Nephron (organoid): ENCODE data around the gene CCDC9.

Experiments
- H3K27ac Mint-ChIP-seq, 3 experiments: 2 replicates each; pipeline ENCODE4 v1.8.0; 2020; ENCODE audit warnings: mixed read lengths in 3 of 3, mild to moderate bottlenecking in 2 of 3, moderate library complexity in 1 of 3
- H3K27me3 Mint-ChIP-seq: 2 replicates; pipeline ENCODE4 v1.8.0; 2021; ENCODE audit warnings: low read depth, mild to moderate bottlenecking, moderate library complexity, mixed read lengths
- H3K36me3 Mint-ChIP-seq: 2 replicates; pipeline ENCODE4 v1.8.0; 2020; ENCODE audit warnings: low read depth, mixed read lengths
- H3K4me1 Mint-ChIP-seq: 2 replicates; pipeline ENCODE4 v1.8.0; 2020; ENCODE audit warnings: mixed read lengths
- H3K4me3 Mint-ChIP-seq, 3 experiments: 2 replicates each; pipeline ENCODE4 v1.8.0; 2020; ENCODE audit warnings: mild to moderate bottlenecking in 3 of 3, mixed read lengths in 3 of 3, moderate library complexity in 2 of 3
- H3K9me3 Mint-ChIP-seq: 2 replicates; pipeline ENCODE4 v1.8.0; 2020; ENCODE audit warnings: mixed read lengths
- TF ChIP-seq, protein P1 (sequence below), 3 experiments: fragments of 200-600 bp; sonication (generic); IDR thresholded peaks; one replicate each; pipeline ENCODE4 v1.5.0; 2021; ENCODE audit warnings: antibody characterized with exemption in 3 of 3; ENCODE audit not compliant: unreplicated experiment in 3 of 3

The CCDC9 gene

DNA sequence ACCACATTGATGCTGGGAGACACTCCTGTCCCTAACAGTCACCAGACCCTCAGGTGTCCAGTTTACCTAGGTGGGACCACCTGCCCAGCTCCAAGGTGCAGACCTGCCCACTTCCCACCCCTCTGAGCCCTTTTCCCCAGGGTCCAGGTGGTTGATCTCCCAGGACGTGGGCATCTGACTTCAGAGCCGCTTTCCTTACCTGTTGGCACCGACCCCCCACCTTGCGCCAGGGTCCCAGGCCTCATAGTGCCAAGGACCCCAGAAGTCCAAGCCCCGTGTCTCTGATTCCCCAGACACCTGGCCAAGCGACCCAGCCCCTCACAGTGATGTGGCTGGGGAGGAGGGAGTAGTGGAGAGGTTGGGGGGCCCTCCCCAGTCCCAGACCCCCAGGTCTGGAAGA, 15.8 kb upstream of the CCDC9 start:
- Mint-ChIP-seq H3K4me3 (peak overlapping the region; percentile 53 to 67 (median 66)), H3K27ac (no peak overlapping the region), H3K9me3 (no peaks in the 10 kb centered on the region), H3K4me1 (peaks cover 12% of the 10 kb centered on the region), H3K27me3 (peaks cover 26% of the 10 kb centered on the region), H3K36me3 (no peaks in the 10 kb centered on the region)
- TF ChIP-seq, protein P1, sequence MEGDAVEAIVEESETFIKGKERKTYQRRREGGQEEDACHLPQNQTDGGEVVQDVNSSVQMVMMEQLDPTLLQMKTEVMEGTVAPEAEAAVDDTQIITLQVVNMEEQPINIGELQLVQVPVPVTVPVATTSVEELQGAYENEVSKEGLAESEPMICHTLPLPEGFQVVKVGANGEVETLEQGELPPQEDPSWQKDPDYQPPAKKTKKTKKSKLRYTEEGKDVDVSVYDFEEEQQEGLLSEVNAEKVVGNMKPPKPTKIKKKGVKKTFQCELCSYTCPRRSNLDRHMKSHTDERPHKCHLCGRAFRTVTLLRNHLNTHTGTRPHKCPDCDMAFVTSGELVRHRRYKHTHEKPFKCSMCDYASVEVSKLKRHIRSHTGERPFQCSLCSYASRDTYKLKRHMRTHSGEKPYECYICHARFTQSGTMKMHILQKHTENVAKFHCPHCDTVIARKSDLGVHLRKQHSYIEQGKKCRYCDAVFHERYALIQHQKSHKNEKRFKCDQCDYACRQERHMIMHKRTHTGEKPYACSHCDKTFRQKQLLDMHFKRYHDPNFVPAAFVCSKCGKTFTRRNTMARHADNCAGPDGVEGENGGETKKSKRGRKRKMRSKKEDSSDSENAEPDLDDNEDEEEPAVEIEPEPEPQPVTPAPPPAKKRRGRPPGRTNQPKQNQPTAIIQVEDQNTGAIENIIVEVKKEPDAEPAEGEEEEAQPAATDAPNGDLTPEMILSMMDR (IDR thresholded peaks at IDR 0.05; ENCODE audit: unreplicated experiment in 3 of 3) = no peak

DNA sequence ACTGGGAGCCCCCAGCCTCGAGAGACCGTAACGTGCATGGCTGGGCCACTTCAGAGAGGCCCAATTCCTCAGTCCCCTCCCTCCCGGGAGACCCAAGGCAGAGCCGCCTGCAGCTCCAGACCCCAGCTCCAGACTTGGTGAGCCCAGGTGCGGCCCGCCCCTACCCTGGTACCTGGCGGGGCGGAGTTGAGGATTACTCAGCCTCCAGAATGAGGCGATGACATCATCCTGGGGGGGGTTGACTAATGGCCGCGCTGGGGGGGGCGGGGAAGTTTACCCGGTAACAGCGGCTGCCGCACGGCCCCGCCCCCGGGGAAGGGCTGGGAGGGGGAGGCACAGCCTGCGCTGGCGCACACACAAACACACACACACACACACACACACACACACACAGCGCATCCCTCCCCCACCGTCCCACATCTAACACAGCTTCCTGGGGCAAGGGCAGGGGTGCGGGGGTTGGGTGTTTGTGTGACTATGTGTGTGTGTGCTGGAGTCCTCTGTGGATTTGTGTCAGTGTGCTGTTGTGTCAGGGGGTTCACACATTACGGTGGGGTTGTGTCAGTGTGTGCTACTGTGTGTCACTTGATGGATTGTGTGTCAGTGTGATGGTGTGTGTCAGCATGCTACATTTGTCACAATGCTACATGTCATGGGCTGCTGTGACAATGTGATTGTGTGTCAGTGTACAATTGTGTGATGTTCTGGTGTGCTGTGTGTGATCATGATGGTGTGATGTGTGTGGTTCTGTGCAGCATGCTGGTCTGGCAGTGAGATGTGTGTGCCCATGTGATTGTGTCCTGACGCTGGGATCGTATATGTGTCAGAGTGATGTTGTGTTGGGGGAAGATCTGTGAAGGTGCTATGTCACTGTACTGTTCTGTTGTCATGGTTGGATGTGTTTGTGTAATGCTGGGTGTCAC, 15.1 kb upstream of the CCDC9 start:
- H3K36me3 Mint-ChIP-seq = no peaks in the 10 kb centered on the region
- H3K4me3 Mint-ChIP-seq = peak overlapping the region in 1 of 3 experiments; percentile 53
- no peaks in the 10 kb centered on the region for H3K9me3 Mint-ChIP-seq
- TF ChIP-seq, protein P1 (IDR thresholded peaks at IDR 0.05; ENCODE audit: unreplicated experiment in 3 of 3) = no peak
- H3K4me1 Mint-ChIP-seq = peaks cover 12% of the 10 kb centered on the region
- peaks cover 23% of the 10 kb centered on the region for H3K27me3 Mint-ChIP-seq
- H3K27ac Mint-ChIP-seq = no peak overlapping the region

DNA sequence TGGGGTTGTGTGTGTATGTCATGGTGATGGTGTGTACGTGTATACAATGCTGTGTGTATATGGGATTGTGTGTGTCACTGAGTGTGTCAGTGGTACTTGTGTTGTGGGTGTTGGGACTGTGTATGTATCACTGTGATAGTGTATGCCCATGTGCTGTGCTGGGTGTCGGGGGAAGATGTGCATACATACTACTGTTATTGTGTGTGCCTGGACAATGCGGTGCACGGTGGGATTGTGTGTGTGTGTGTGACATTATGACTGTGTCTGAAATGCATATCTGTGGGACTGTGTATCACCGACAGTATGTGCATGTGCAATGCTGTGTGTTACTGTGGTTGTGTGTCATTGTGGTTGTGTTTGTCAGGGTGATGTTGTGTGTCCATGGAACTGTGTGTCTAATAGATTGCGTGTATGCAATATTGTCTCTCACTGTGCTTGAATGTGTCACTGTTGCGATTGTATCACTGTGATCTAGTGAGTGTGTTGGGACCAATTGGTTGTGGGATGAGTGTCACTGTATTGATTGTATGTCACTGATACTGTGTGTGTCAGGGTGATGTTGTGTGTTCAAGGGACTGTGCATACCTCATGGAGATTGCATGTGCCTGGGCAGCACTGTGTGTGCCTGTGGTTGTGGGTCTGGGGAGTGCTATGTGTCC, 14.3 kb upstream of the CCDC9 start:
- Mint-ChIP-seq H3K9me3 (no peaks in the 10 kb centered on the region), H3K4me1 (peaks cover 12% of the 10 kb centered on the region), H3K27ac (no peak overlapping the region), H3K36me3 (no peaks in the 10 kb centered on the region), H3K4me3 (no peak overlapping the region), H3K27me3 (peaks cover 22% of the 10 kb centered on the region)
- TF ChIP-seq, protein P1 (IDR thresholded peaks at IDR 0.05; ENCODE audit: unreplicated experiment in 3 of 3) = no peak

DNA sequence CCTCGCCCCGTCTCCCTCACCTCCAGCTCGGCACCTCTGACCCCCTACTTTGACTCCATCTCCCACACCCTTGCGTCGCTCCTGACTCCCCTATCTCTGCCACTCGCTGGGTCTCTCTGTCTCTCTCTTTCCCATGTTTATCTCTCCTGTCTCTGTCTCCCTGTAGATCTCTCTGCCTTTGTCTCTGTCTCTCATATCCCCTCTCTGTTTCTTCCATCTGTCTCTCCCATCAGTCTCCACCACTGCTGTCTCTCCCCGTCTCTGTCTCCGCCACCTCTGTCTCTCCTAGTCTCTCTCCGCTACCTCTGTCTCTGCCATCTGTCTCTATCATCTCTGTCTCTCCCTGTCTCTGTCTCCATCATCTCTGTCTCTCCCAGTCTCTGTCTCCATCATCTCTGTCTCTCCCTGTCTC, 13.0 kb upstream of the CCDC9 start:
- TF ChIP-seq, protein P1 (IDR thresholded peaks at IDR 0.05; ENCODE audit: unreplicated experiment in 3 of 3) = no peak
- H3K4me1 Mint-ChIP-seq = peaks cover 17% of the 10 kb centered on the region
- peaks cover 28% of the 10 kb centered on the region for H3K27me3 Mint-ChIP-seq
- H3K36me3 Mint-ChIP-seq = no peaks in the 10 kb centered on the region
- peak overlapping the region; percentile 73 to 83 (median 75) for H3K4me3 Mint-ChIP-seq
- H3K27ac Mint-ChIP-seq = peak overlapping the region; percentile 19 to 76 (median 21)
- no peaks in the 10 kb centered on the region for H3K9me3 Mint-ChIP-seq

DNA sequence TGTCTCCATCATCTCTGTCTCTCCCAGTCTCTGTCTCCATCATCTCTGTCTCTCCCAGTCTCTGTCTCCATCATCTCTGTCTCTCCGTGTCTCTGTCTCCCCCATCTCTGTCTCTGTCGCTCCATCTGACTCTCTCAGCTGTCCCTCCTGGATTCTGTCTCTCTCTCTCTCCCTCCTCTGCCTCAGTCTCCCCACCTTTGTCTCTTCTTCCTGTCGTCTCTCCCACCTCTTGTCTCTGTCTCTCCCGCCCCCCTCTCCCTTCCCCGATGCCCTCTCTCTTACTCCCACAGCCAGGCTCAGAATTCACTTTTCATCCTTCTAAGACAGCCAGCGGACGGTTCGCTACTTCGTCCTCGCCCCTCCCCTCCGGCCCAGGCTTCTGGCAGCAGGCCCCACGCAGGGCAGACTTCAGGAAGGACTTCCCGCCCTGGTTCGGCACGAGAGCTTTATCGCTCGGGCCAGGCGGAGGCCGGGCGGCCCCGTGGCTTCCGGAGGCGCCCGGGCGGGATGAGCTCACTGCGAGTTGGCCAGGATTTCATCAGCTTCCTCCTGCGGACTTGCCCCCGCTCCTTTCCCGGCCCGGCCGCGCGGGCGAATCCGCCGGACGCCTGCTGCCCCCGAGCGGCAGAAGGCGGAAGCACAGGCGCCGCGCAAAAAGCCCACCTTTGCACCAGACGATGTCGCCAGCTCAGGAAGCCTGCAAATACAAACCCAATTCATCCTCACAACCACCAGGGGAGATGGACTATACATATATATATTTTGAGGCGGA, 12.4 kb upstream of the CCDC9 start:
- peak overlapping the region; percentile 73 to 83 (median 75) for H3K4me3 Mint-ChIP-seq

More for the DNA sequence above, 12.4 kb upstream of the CCDC9 start:
- H3K27me3 Mint-ChIP-seq = peaks cover 22% of the 10 kb centered on the region
- H3K36me3 Mint-ChIP-seq = no peaks in the 10 kb centered on the region
- H3K9me3 Mint-ChIP-seq = no peaks in the 10 kb centered on the region
- H3K4me1 Mint-ChIP-seq = peaks cover 15% of the 10 kb centered on the region
- peak overlapping the region; percentile 19 to 81 (median 21) for H3K27ac Mint-ChIP-seq
- TF ChIP-seq, protein P1 (IDR thresholded peaks at IDR 0.05; ENCODE audit: unreplicated experiment in 3 of 3) = peak; percentile 99
